Stimulated activated naive CD8-positive, alpha-beta T cell treated with anti-CD3 and anti-CD28 coated beads, Interleukin-15, amount 100 ng/mL, for 72 hours (primary cell): ENCODE results near the gene TBC1D9.
"Not testable (repeated sequence)": the region's sequence is repeated elsewhere in the genome, so short reads cannot be mapped to it uniquely, and the experiment has no call there.

ENCODE experiments used
- ATAC-seq: fragments of 150-1000 bp; cut with Tn5 transposase; 2 replicates; pipeline ENCODE4 v1.10.0; 2021; ENCODE audit warnings: mild to moderate bottlenecking, moderate library complexity
- DNase-seq, 2 donors: peaks; one replicate each; pipeline ENCODE4 v3.0.0; 2021 to 2022
- H3K27ac Mint-ChIP-seq, 2 donors: one replicate each; pipeline ENCODE4 v1.8.0; 2022; ENCODE audit warnings: mild to moderate bottlenecking in 2 of 2, mixed read lengths in 2 of 2, moderate library complexity in 2 of 2
- H3K27me3 Mint-ChIP-seq: one replicate; pipeline ENCODE4 v1.8.0; 2022; ENCODE audit warnings: mixed read lengths
- H3K4me1 Mint-ChIP-seq: one replicate; pipeline ENCODE4 v1.8.0; 2022; ENCODE audit warnings: mild to moderate bottlenecking, mixed read lengths
- H3K4me3 Mint-ChIP-seq, 2 donors: one replicate each; pipeline ENCODE4 v1.8.0; 2022; ENCODE audit warnings: mild to moderate bottlenecking in 2 of 2, mixed read lengths in 2 of 2, moderate library complexity in 1 of 2
- H3K9me3 Mint-ChIP-seq, 2 donors: one replicate each; pipeline ENCODE4 v1.8.0; 2022; ENCODE audit warnings: mixed read lengths in 2 of 2

Gene TBC1D9

GRCh38 chr4:140769209-140769608, 13.0 kb upstream of the TBC1D9 start:
- Mint-ChIP-seq H3K27me3 (peaks cover 10% of the 10 kb centered on the region), H3K9me3 (no peaks in the 10 kb centered on the region), H3K27ac (no peak overlapping the region), H3K4me1 (no peaks in the 10 kb centered on the region), H3K4me3 (no peak overlapping the region)
- ATAC-seq (no peak), DNase-seq (no peak)

- no peak overlapping the region for H3K27ac Mint-ChIP-seq
- H3K9me3 Mint-ChIP-seq: no peaks in the 10 kb centered on the region
- DNase-seq (no peak), ATAC-seq (no peak)
- H3K27me3 Mint-ChIP-seq: peaks cover 23% of the 10 kb centered on the region
- H3K4me3 Mint-ChIP-seq: no peak overlapping the region
- H3K4me1 Mint-ChIP-seq: no peaks in the 10 kb centered on the region
These were observed 8.7 kb upstream of the TBC1D9 start for GRCh38 chr4:140764785-140765392.

- Mint-ChIP-seq H3K27me3 (peaks cover 47% of the 10 kb centered on the region), H3K27ac (no peak overlapping the region), H3K4me3 (no peak overlapping the region), H3K4me1 (no peaks in the 10 kb centered on the region), H3K9me3 (no peaks in the 10 kb centered on the region)
- no peak for ATAC-seq
- no peak for DNase-seq
These were observed 6.0 kb upstream of the TBC1D9 start for GRCh38 chr4:140762202-140762601.

GRCh38 chr4:140757232-140757630, 1.0 kb upstream of the TBC1D9 start:
- H3K4me1 Mint-ChIP-seq: no peaks in the 10 kb centered on the region
- H3K4me3 Mint-ChIP-seq: peak overlapping the region in 1 of 2 donors; percentile 29
- H3K27me3 Mint-ChIP-seq: peaks cover 68% of the 10 kb centered on the region

GRCh38 chr4:140755774-140756318, 339 bp downstream of the TBC1D9 start:
- no peaks in the 10 kb centered on the region for H3K4me1 Mint-ChIP-seq
- DNase-seq: peak; percentile 22 to 24
- H3K4me3 Mint-ChIP-seq: peak overlapping the region; percentile 37 to 70

More at GRCh38 chr4:140757232-140757630, 1.0 kb upstream of the TBC1D9 start:
- Mint-ChIP-seq H3K9me3 (no peaks in the 10 kb centered on the region), H3K27ac (no peak overlapping the region)
- DNase-seq (no peak), ATAC-seq (no peak)

GRCh38 chr4:140754918-140755773, 1.0 kb downstream of the TBC1D9 start:
- Mint-ChIP-seq H3K9me3 (no peaks in the 10 kb centered on the region), H3K4me3 (peak overlapping the region in 1 of 2 donors; percentile 70), H3K27ac (no peak overlapping the region), H3K27me3 (peaks cover 77% of the 10 kb centered on the region), H3K4me1 (no peaks in the 10 kb centered on the region)
- no peak for DNase-seq
- ATAC-seq: no peak

More at GRCh38 chr4:140755774-140756318, 339 bp downstream of the TBC1D9 start:
- H3K9me3 Mint-ChIP-seq: no peaks in the 10 kb centered on the region
- ATAC-seq: peak; percentile 81
- H3K27ac Mint-ChIP-seq: no peak overlapping the region
- peaks cover 77% of the 10 kb centered on the region for H3K27me3 Mint-ChIP-seq

- Mint-ChIP-seq H3K9me3 (peaks cover 3 to 5% of the 10 kb centered on the region in 2 donors), H3K27ac (no peak overlapping the region), H3K4me1 (no peaks in the 10 kb centered on the region), H3K4me3 (no peak overlapping the region), H3K27me3 (peaks cover 65% of the 10 kb centered on the region)
- no peak for ATAC-seq
- no peak for DNase-seq
These were observed 2.9 kb downstream of the TBC1D9 start for GRCh38 chr4:140753329-140753728.

- no peak for ATAC-seq
- H3K4me1 Mint-ChIP-seq: no peaks in the 10 kb centered on the region
- H3K27ac Mint-ChIP-seq: no peak overlapping the region
- H3K4me3 Mint-ChIP-seq: no peak overlapping the region
- H3K27me3 Mint-ChIP-seq: peaks cover 56% of the 10 kb centered on the region
- no peak for DNase-seq
- H3K9me3 Mint-ChIP-seq: peaks cover 9 to 10% of the 10 kb centered on the region in 2 donors
These were observed 3.7 kb downstream of the TBC1D9 start for GRCh38 chr4:140752291-140753068.

- DNase-seq: no peak
- Mint-ChIP-seq H3K9me3 (peaks cover 9 to 10% of the 10 kb centered on the region in 2 donors), H3K4me3 (no peak overlapping the region), H3K27ac (no peak overlapping the region), H3K4me1 (no peaks in the 10 kb centered on the region), H3K27me3 (peaks cover 41% of the 10 kb centered on the region)
- no peak for ATAC-seq
These were observed 5.7 kb downstream of the TBC1D9 start for GRCh38 chr4:140750470-140750869.

- no peak overlapping the region for H3K4me3 Mint-ChIP-seq
- DNase-seq: no peak
These were observed 8.0 kb downstream of the TBC1D9 start for GRCh38 chr4:140748171-140748570.

GRCh38 chr4:140746546-140746945, 9.6 kb downstream of the TBC1D9 start:
- not testable (repeated sequence) for H3K9me3 Mint-ChIP-seq, H3K27ac Mint-ChIP-seq, DNase-seq, H3K4me3 Mint-ChIP-seq, ATAC-seq, H3K4me1 Mint-ChIP-seq
- peaks cover 24% of the 10 kb centered on the region for H3K27me3 Mint-ChIP-seq

More at GRCh38 chr4:140748171-140748570, 8.0 kb downstream of the TBC1D9 start:
- H3K4me1 Mint-ChIP-seq: no peaks in the 10 kb centered on the region
- H3K27me3 Mint-ChIP-seq: peaks cover 24% of the 10 kb centered on the region
- peaks cover 9 to 10% of the 10 kb centered on the region in 2 donors for H3K9me3 Mint-ChIP-seq
- ATAC-seq: no peak
- no peak overlapping the region for H3K27ac Mint-ChIP-seq

- no peak overlapping the region for H3K4me3 Mint-ChIP-seq
- peaks cover 9 to 10% of the 10 kb centered on the region in 2 donors for H3K9me3 Mint-ChIP-seq
- ATAC-seq: no peak
- H3K27me3 Mint-ChIP-seq: peaks cover 28% of the 10 kb centered on the region
- H3K4me1 Mint-ChIP-seq: no peaks in the 10 kb centered on the region
- H3K27ac Mint-ChIP-seq: no peak overlapping the region
- no peak for DNase-seq
These were observed 11.8 kb downstream of the TBC1D9 start for GRCh38 chr4:140744421-140744820.

GRCh38 chr4:140743194-140743931, 12.8 kb downstream of the TBC1D9 start:
- no peak for ATAC-seq
- no peak overlapping the region for H3K4me3 Mint-ChIP-seq

GRCh38 chr4:140742838-140743193, 13.4 kb downstream of the TBC1D9 start:
- no peak overlapping the region for H3K4me3 Mint-ChIP-seq
- no peak overlapping the region for H3K27ac Mint-ChIP-seq
- peaks cover 35% of the 10 kb centered on the region for H3K27me3 Mint-ChIP-seq
- DNase-seq (no peak), ATAC-seq (no peak)
- H3K9me3 Mint-ChIP-seq: peaks cover 0 to under 1% of the 10 kb centered on the region in 2 donors
- H3K4me1 Mint-ChIP-seq: no peaks in the 10 kb centered on the region

More at GRCh38 chr4:140743194-140743931, 12.8 kb downstream of the TBC1D9 start:
- no peak overlapping the region for H3K27ac Mint-ChIP-seq
- no peaks in the 10 kb centered on the region for H3K4me1 Mint-ChIP-seq
- H3K9me3 Mint-ChIP-seq: peaks cover 5 to 6% of the 10 kb centered on the region in 2 donors
- DNase-seq: no peak
- H3K27me3 Mint-ChIP-seq: peaks cover 32% of the 10 kb centered on the region
